ENCODE measurements around the gene SLC30A7.

DNA sequence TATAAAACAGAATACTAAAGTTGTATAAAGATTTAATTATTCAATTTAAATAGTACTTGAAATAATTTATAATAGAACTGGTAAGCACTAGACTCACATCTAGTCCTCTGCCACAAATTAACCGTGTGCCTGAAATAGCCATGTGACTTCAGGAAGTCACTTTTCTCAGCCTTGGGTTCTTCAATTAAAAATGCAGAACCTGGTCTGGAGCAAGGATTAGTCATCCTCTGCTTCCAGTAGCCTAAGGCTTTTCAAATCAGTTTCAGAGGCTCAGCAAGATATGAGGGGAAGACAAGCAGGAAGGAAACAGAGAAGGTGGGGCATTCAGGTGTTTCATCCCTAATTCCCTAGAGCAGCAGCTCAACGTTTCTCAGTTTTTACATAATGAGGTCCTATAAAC, 106.7 kb downstream of the SLC30A7 start:
- TF ChIP-seq POLR2A (IDR thresholded peaks at IDR 0.05), result no peak
- TF ChIP-seq, protein P1, sequence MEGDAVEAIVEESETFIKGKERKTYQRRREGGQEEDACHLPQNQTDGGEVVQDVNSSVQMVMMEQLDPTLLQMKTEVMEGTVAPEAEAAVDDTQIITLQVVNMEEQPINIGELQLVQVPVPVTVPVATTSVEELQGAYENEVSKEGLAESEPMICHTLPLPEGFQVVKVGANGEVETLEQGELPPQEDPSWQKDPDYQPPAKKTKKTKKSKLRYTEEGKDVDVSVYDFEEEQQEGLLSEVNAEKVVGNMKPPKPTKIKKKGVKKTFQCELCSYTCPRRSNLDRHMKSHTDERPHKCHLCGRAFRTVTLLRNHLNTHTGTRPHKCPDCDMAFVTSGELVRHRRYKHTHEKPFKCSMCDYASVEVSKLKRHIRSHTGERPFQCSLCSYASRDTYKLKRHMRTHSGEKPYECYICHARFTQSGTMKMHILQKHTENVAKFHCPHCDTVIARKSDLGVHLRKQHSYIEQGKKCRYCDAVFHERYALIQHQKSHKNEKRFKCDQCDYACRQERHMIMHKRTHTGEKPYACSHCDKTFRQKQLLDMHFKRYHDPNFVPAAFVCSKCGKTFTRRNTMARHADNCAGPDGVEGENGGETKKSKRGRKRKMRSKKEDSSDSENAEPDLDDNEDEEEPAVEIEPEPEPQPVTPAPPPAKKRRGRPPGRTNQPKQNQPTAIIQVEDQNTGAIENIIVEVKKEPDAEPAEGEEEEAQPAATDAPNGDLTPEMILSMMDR (IDR thresholded peaks at IDR 0.05), result no peak

Measured in right lobe of liver (tissue), 4 donors.